ENCODE data around the gene CES2. TPM values are rescaled to one million over a fixed set of nuclear protein-coding genes. Genes with fewer than 3 reads are reported as not detected.

The CES2 gene
- total RNA-seq (24.5 and 28.8 TPM in 2 replicates), polyA plus RNA-seq (19.1 and 19.6 TPM in 2 replicates), polyA minus RNA-seq (21.2 and 23.0 TPM in 2 replicates), Bru-seq, nascent RNA (percentile 59 among the genes with signal in this experiment), BruChase-seq, experiment 1, labeled RNA remaining after a 6-hour chase (percentile 63 among the genes with signal in this experiment), BruChase-seq, experiment 2, labeled RNA remaining after a 2-hour chase (percentile 64 among the genes with signal in this experiment)
- polyA plus RNA-seq (2011; cell fraction: cytosol; rRNA removed): 14.4 and 18.0 TPM in 2 replicates
- 24.0 and 25.8 TPM in 2 replicates for polyA plus RNA-seq (2011; cell fraction: nucleus; rRNA removed)
- polyA plus RNA-seq (2012): 16.7 and 17.6 TPM in 2 replicates
- polyA minus RNA-seq (2011; cell fraction: cytosol; rRNA and poly(A)+ RNA removed): 20.5 TPM
- polyA minus RNA-seq (2011; cell fraction: nucleus; rRNA and poly(A)+ RNA removed): 18.0 and 19.3 TPM in 2 replicates
- long read RNA-seq, transcript CES2-201 (12 exons, 3,927 nt): major isoform, 8 of 22 reads
- long read RNA-seq, partial matches to known transcripts: 2 of 22 reads
- long read RNA-seq, other reads (novel, unspliced or antisense): 11 of 22 reads

DNA sequence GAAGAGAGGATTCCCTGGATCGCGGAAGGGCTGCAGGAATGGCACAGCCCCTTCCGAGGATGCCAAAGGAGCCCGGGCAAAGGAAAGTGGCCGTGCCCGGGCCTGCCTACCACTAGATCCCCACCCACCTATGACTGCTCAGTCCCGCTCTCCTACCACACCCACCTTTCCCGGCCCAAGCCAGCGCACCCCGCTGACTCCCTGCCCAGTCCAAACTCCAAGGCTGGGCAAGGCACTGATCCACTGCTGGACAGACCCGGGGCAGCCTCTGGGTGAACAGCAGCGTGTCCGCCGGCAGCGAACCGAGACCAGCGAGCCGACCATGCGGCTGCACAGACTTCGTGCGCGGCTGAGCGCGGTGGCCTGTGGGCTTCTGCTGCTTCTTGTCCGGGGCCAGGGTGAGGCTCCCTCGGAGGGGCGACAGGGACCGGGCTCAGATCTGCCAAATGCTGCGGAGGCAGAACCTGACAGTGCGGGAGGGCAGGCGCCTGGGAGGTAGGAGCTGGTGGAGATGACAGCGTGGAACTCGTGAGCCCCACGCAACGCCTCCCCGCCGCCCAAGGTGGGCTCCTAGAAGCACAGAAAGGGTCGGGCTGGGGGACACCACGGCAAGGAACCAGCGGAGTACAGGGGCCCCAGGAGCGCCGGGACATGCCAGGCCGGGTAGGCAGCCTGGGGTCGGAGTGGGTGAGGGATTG lies at the start of gene CES2:
Gene CES2 (plus strand): TSS at position 203 of the 698 bp plus-strand sequence. CDS start 120 bp downstream, at position 323.
- no TSS peak for BruUV-seq (replicated peaks)
- CTCF ChIA-PET: no interaction called here
- POLR2A ChIA-PET: no interaction called here
- peak; percentile 35 for DNase-seq (ENCODE audit: low read depth, low spot score)
- Histone ChIP-seq H3K9me1 (replicated peaks; ENCODE audit: control insufficient read depth, extremely low read depth, insufficient read depth, low read length) (no peaks in the 10 kb centered on the region), H3K27ac (ENCODE audit: insufficient read depth, low read depth, low read length) (peak within 1 kb of the TSS; percentile 67), H2AFZ (ENCODE audit: low read depth, low read length) (peak within 1 kb of the TSS; percentile 63), H3K79me2 (ENCODE audit: control insufficient read depth, insufficient read depth, low read length) (peaks cover 20% of the 10 kb centered on the region), H3K27me3 (ENCODE audit: control insufficient read depth in 2 of 2, insufficient read depth in 2 of 2, low read length in 2 of 2) (no peaks in the 10 kb centered on the region), H3K4me1 (ENCODE audit: control insufficient read depth, extremely low read depth, insufficient read depth, low read length) (peaks cover 7% of the 10 kb centered on the region), H3K4me3 (replicated peaks in 1 of 3; ENCODE audit: insufficient read depth in 1 of 3, low read depth in 1 of 3, low read length in 3 of 3) (peak within 1 kb of the TSS; percentile 2 to 88 (median 58)), H3K9ac (replicated peaks; ENCODE audit: extremely low read depth, insufficient read depth, low read length) (peak within 1 kb of the TSS; percentile 79), H3K9me3 (replicated peaks; ENCODE audit: control insufficient read depth, insufficient read depth, low read length) (no peaks in the 10 kb centered on the region), H4K20me1 (replicated peaks; ENCODE audit: control insufficient read depth, extremely low read depth, insufficient read depth, low read length) (no peaks in the 10 kb centered on the region), H3K4me2 (ENCODE audit: insufficient read depth, low read length) (peak within 1 kb of the TSS; percentile 78), H3K36me3 (ENCODE audit: control insufficient read depth in 2 of 2, extremely low read depth in 1 of 2, insufficient read depth in 2 of 2, low read length in 2 of 2) (peaks cover 0 to 4% of the 10 kb centered on the region in 2 experiments)
- FAIRE-seq: no peak
- intact Hi-C loops (cut with micrococcal nuclease): no loop called here
- TF ChIP-seq GATA2 (IDR thresholded peaks at IDR 0.05; ENCODE audit: insufficient read depth, insufficient read length, low read depth, low read length) (no peak), MYC (IDR thresholded peaks at IDR 0.05; ENCODE audit: low read depth, low read length) (no peak), EZH2 (IDR thresholded peaks at IDR 0.05; ENCODE audit: borderline replicate concordance, low read depth, low read length, severe bottlenecking) (no peak), POLR2A (IDR thresholded peaks at IDR 0.05; ENCODE audit: low read depth, low read length) (no peak), JUN (IDR thresholded peaks at IDR 0.05; ENCODE audit: borderline replicate concordance, insufficient read depth, insufficient read length, low read depth) (no peak), FOS (IDR thresholded peaks at IDR 0.05; ENCODE audit: borderline replicate concordance, insufficient read depth, low read length) (no peak), CTCF (IDR thresholded peaks at IDR 0.05; ENCODE audit: extremely low read depth in 1 of 2, insufficient read depth in 1 of 2, low read depth in 1 of 2, low read length in 2 of 2) (no peak), POLR2AphosphoS5 (IDR thresholded peaks at IDR 0.05; ENCODE audit: insufficient read depth, low read depth, low read length) (no peak)
- TF ChIP-seq, protein P1, sequence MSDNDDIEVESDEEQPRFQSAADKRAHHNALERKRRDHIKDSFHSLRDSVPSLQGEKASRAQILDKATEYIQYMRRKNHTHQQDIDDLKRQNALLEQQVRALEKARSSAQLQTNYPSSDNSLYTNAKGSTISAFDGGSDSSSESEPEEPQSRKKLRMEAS (IDR thresholded peaks at IDR 0.05; ENCODE audit: insufficient read depth, insufficient read length): no peak
- dilution Hi-C loops (cut with MboI; ENCODE audit: extremely low pct_ligation_motif_present, low sequenced_read_pairs): no loop called here

Data from endothelial cell of umbilical vein (primary cell).